Hepatocyte (in vitro differentiated cells): Measurements from ENCODE around the gene LRRC4C.

Source experiments
- EZH2 ChIP-seq: fragments of 200-600 bp; sonication (generic); IDR thresholded peaks from 2 replicates; pipeline ENCODE4 v1.6.1; 2016; ENCODE audit warnings: antibody characterized with exemption, mild to moderate bottlenecking, borderline replicate concordance
- TF ChIP-seq, protein P1 (sequence below): fragments of 200-600 bp; sonication (generic); IDR thresholded peaks from 2 replicates; pipeline ENCODE4 v1.5.1; 2016; ENCODE audit warnings: antibody characterized with exemption, mild to moderate bottlenecking; ENCODE audit not compliant: poor library complexity

DNA sequence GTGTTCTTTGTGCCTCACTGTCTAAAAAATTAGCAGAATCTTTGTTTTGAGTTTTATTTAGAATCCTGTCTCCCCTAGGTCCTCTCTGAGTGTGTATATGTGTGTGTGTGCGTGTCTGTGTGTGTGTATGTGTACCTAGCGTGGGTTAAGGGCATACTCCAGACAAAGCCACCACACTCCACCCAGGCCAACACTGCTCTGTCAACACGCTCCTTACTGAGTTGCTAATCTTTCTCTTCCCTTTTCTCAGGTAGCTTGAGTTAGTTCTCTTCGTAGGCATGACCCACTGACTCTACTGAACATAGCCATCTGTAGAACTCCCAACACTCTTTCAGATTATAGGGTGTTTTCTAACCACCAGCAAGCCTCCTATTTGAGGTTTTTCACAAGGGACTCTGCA lies 131.1 kb downstream of the LRRC4C start:
- TF ChIP-seq, protein P1, sequence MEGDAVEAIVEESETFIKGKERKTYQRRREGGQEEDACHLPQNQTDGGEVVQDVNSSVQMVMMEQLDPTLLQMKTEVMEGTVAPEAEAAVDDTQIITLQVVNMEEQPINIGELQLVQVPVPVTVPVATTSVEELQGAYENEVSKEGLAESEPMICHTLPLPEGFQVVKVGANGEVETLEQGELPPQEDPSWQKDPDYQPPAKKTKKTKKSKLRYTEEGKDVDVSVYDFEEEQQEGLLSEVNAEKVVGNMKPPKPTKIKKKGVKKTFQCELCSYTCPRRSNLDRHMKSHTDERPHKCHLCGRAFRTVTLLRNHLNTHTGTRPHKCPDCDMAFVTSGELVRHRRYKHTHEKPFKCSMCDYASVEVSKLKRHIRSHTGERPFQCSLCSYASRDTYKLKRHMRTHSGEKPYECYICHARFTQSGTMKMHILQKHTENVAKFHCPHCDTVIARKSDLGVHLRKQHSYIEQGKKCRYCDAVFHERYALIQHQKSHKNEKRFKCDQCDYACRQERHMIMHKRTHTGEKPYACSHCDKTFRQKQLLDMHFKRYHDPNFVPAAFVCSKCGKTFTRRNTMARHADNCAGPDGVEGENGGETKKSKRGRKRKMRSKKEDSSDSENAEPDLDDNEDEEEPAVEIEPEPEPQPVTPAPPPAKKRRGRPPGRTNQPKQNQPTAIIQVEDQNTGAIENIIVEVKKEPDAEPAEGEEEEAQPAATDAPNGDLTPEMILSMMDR = no peak
- TF ChIP-seq EZH2 = no peak
